Renal cortex interstitium (tissue), 11 donors: ENCODE measurements around the gene EEIG1. TPM values are rescaled to one million over a fixed set of nuclear protein-coding genes. Genes with fewer than 3 reads are reported as not detected.

Source experiments
- DNase-seq, 11 donors: peaks; one replicate each; pipeline ENCODE4 v3.0.0-alpha.2; 2013; ENCODE audit warnings: low read depth in 9 of 11, low spot score in 4 of 11; ENCODE audit errors: extremely low read depth in 1 of 11
- polyA plus RNA-seq, 3 donors: library from polyadenylated mRNA; unstranded; fragments of 120-200 nt; gene quantifications; one replicate each; pipeline ENCODE4 v1.2.1, GENCODE V29; 2013; ENCODE audit not compliant: insufficient read length in 3 of 3

EEIG1 gene
- polyA plus RNA-seq, 3 donors = 31.5 to 35.0 (median 34.1) TPM

DNA sequence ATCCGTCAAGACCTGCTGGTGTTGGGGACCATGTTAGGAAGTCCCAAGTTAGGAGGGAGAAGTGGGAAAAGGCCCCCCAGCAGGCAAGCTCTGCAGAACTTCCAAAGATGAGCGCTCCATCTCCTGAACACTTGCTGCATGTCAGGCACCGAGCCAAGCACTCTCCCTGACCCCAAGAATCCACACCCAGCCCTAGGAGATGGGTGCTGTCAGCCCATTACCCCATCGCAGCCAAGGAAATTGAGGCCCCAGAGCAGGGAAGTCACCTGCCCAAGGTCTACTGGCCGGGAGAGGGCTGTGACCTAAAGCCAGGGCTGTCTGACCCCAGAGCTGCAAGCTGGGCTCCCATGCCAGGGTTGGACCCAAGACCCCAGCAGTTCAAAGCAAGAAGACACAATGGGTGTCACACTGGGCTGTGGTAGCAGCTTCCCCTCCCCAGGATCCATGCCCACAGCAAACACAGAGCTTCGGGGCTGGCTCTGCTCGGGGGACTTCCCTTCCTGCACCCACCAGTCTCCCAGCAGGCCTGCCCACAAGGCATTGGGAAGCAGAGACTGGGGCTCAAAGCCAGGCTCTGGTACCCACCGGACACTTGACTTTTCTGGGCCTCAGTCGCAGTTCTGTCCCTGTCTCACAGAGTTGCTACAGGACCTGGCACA, 13.5 kb downstream of the EEIG1 start:
- DNase-seq = no peak

DNA sequence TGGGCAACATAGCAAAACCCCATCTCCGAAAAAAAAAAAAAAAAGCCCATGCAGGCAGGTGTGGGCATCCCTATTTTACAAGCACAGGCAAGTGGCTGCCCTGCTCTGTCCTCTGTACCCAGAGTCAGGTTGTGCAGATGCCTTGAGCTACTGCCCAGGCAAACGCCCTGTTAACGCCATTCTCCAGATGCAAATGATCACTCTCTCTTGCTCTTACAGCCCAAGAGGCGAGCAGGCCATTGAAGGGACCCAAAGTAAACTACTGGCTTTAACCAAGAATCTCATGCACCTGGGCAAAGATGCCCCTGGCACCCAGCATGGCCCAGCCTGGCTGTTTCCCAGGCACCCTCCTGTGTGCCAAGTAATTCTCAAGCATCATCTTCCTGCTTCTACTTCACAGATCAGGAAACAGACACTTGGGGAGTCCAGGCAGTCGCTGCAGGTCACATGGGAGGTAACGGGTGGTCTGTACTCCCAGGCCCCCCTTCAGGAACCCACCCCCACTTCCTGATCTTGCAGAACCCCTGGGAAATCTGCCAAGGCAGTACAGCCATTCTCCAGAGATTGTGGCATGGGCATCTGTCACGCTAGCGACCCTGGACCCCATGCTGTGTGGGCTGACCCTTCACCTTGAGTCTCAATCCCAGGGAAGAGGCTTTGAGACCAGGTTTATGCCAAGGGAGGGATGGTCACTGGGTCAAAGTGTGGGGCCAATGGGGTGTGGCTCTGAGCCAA, 14.2 kb downstream of the EEIG1 start:
- DNase-seq = no peak

- DNase-seq = no peak
Observed at GRCh38 chr9:127965953-127966352, 14.8 kb downstream of the EEIG1 start.

GRCh38 chr9:127963359-127964064, 17.3 kb downstream of the EEIG1 start:
- no peak for DNase-seq

GRCh38 chr9:127963041-127963358, 17.8 kb downstream of the EEIG1 start:
- no peak for DNase-seq

DNA sequence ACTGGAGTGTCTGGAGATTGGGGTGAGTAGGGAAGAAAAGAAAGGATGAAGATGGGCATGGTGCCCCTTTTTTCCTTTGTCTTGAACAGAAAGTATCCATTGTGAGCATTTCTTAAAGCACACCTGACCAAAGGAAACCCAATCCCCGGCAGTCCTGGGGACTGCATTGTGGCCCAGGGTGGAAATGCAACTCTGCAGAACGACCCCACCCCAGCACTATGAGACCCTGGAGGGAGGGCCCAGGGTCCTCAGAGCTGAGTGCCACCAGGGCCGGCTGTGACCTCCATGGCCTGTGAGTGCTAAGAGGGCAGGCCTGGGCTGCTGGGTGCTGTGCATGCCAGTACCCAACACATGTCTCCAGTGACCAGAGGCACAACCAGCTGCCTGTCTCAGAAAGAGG, 18.5 kb downstream of the EEIG1 start:
- DNase-seq = no peak

DNA sequence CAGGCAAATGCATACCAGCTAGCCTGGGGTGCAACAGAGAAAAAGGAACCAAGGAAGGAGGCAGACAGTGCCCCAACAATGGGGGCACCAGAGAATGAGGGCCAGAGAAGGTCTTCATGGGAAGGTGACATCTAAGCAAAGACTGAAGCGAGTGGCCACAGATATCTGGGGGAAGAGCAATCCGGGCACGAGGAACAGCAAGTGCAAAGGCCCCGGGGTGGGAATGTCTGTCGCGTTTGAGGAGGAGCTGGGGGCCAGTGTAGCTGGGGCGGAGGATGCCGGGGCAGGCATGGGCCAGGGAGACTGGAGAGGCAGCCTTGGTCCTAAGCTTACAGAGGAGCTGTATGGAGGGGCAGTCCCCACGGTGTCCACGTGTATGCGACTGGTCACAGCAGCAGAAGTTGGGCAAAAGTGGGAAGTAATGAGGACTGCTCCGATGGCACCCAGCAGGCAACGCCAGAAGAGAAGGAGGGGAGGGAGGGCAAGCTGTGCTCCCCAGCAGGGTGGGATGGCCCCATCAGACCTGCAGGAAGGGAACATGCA, 19.1 kb downstream of the EEIG1 start:
- no peak for DNase-seq

DNA sequence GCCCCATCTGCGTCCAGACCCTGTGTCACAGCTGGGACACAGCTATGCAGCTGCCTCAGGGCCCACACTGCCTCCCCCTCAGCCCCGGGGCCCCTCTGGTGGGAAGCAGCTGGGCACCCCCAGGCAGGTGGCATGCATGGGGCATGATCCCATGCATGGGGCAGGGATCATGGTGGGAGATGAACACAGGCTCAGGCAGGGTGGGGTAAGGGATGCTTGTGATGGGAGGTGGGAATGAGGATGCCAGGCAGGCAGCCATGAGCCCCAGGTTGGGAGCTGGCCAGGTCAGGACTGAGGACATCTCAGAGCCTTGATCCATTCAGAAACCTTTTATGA, 19.7 kb downstream of the EEIG1 start:
- DNase-seq = no peak

DNA sequence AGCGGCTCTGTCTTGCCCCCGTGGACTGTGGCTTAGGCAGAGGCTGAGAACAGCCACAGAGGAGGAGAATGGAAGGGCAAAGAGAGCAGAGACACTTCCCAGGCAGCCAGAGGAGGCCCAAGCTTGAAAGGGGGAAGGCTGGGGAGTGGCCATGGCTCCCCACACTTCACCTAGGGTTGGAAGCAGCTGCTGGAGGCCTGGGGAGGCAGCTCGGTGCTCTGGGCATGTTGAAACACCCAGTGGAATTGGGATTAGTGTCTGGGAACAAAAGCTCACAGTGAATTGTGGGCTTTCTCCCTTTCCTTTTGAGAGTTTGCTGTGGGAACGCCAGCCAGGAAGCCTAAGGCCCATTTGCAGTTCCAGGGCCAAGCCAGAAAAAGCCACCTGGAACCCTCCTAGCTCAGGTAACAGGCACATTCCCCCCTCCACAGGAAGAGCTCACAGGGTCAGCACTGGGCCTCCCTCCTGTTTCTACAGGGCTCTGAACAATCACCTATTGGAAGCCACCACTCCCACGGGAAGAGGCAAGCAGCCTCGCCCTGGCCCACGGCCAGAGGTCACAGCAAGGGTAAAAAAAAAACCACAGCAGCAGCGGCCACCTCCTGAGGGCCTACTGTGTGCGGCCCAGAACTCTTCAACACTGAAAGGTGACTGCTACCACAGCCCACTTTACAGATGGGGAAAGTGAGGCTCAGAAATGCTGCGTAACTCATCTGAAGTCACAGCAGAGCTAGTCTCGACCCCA, 20.2 kb downstream of the EEIG1 start:
- no peak for DNase-seq

GRCh38 chr9:127959841-127960409, 20.9 kb downstream of the EEIG1 start:
- no peak for DNase-seq

- DNase-seq = no peak
Observed at GRCh38 chr9:127959398-127959797, 21.4 kb downstream of the EEIG1 start.

- DNase-seq = no peak
Observed at GRCh38 chr9:127958728-127959127, 22.1 kb downstream of the EEIG1 start.

GRCh38 chr9:127955294-127956015, 25.3 kb downstream of the EEIG1 start:
- DNase-seq = no peak

DNA sequence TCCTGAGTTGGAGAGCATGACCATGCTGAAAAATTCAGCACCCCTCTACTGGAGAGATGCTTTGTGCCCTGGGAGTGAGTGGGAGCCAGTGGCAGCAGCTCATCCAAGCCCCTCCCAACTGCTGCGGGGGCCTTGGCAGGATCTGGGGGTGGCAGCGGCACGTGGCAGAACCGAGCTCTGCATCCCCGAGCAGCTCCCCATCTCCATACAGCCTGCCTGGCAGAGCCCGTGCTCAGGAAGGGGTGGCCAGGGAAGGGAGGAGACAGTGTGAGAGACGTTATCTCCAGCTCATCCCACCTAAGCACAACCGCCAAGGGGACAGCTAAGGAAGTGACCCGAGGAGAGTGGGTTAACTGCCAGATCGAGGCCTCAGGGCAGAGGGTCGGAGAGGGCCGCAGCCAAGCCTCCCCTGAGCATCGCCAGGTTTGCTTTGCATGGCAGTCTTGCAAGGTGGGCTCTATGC, 25.9 kb downstream of the EEIG1 start:
- no peak for DNase-seq

DNA sequence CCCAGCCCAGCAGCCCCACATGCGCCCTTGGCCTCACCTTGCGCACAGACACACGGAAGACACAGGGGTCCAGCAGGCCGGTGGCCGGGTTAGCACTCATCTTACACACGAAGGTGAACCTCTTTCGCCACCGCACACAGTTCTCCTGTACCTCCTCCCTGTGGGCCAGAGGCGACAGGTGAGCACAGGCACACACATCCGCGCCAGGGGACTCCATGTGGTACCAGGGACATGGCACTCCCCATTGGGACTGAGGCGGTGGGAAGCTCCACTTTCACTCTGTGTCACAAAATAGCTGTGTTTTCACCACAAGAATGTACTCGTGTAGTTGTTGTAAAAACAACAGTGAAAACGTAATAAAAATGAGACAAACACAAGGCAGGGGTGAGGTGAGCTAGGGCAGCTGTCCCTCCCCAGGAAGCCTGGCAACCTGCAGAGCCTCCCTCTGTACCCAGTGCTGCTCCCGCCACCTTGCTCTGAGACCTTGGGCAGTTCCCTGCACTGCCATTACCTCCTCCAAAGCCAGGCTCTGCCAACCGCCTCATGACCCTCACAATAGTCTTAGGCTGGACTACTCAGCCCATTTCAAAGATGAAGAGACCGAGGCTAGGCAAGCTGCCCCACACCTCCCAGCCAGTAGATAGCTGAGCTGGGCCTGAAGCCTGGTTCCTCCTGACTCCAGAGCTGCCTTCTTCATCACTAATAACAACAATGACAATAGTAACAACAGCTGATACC, 26.9 kb downstream of the EEIG1 start:
- DNase-seq = no peak

DNA sequence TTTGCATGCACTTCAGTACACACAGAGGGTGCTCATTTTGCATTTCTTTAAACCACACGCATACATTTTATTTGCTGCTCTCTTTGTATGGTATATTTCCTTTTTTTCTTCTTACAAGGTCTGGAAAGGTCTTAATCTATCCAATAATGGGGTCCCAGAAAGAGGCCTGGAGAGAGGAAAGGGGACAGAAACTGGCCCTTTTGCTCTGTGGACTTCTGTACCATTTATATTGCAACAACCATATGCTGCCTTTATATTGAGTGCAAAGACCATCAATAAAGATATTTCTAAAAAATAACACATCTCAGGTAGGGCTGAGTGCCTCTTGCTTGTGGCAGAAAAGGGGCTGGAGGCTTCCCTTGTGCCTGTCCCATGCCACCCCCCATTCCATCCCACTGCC, 27.6 kb downstream of the EEIG1 start:
- no peak for DNase-seq

DNA sequence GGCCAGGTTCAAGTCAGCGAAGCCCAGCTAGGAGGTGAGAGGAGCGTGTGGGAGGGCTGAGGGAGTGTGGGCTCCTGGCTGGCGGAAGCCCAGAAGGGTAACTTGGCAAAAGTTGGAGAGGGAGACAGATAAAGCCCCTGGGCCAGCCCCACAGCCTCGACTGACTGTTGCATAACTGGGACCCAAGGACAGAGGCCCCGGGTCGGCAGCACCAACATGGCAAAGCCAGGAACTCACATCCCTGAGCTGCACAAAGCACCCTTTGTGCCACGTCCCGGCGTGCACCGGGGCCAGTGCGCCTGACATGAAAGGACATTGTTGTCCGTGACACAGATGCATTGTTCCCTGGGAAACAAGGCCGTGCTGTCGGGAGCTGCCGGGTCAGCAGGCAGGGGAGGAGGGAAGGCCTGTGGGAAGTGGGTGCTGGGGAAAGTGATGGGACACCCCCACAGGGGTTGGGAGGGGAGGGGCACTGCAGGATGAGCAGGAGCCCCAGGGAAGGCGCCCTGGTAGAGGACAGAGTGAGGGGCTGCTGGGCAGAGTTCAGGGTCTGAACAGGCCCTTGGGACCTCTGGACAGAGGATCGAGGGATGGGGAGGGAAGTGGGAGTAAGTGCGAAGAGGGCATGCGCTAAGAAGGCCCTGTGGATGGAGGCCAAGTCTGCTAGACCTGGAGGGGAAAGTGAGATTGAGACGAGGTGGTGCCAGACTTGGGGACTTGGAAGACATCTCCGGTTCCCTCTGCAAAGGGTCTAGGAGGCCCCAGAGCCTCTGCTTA, 30.1 kb downstream of the EEIG1 start:
- no peak for DNase-seq
